ENCODE data around the gene MAGI2.

Gene MAGI2

DNA sequence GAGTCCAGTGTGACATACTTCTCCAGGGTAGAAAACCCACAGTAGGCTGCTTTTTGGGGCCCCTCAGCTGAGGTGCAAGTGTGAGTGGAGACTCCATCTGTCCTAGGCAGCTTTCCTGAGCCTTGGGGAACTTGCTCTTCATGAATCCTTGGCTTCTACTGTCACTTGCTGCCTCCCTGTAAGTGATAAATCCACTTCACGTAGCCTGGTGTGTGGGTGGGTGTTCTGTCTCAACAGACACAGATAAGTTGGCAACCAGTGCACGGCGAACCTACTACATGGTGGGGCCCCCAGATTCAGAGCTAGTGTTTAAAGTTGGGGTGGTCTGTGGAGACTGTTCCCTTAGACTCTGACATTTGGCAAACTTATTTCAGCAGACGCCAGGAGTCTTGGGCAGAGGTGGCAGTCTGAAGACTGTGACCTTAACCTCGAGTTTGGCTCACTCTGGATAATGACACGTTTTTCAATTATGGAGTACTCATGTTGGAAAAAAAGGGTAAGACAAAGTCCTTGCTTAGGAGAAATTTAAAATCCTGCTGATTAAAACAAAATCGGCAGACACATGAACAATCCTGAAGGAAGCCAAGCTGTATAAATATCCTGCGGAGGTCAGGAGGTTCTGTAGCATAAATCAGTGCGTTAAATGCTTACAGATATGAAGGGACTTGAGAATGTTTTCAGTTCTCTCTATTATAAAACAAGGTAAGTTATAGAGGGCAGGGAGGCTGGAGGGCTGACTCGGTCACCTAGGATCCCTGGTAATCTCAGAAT lies 1278.0 kb downstream of the MAGI2 start:
- no peak overlapping the region for H3K4ac ChIP-seq (ENCODE audit: low read length)
- H3K9ac ChIP-seq (ENCODE audit: low read depth, low read length, poor library complexity): no peak overlapping the region
- no peak overlapping the region for H3K27ac ChIP-seq (replicated peaks; ENCODE audit: low read length)
- H3K4me3 ChIP-seq (ENCODE audit: low read length in 2 of 2): no peak overlapping the region
- H3K4me1 ChIP-seq (ENCODE audit: control insufficient read depth in 2 of 2, insufficient read depth in 1 of 2, low read depth in 1 of 2, low read length in 2 of 2): peaks cover 12 to 13% of the 10 kb centered on the region in 2 donors
- H3K79me1 ChIP-seq (ENCODE audit: low read depth, low read length): no peaks in the 10 kb centered on the region
- H2BK12ac ChIP-seq (ENCODE audit: low read length): no peak overlapping the region
- no peaks in the 10 kb centered on the region for H3K27me3 ChIP-seq (ENCODE audit: control insufficient read depth in 3 of 3, insufficient read depth in 3 of 3, low read depth in 1 of 3, low read length in 3 of 3)
- H2AK5ac ChIP-seq (ENCODE audit: low read depth, low read length): no peak overlapping the region
- no peak overlapping the region for H2BK5ac ChIP-seq (ENCODE audit: low read length)
- no peak overlapping the region for H3K4me2 ChIP-seq (ENCODE audit: insufficient read depth, low read length, poor library complexity, severe bottlenecking)
- H2AFZ ChIP-seq (ENCODE audit: low read length): no peak overlapping the region
- no peak overlapping the region for H3K23ac ChIP-seq (ENCODE audit: low read depth, low read length, poor library complexity)
- DNase-seq (ENCODE audit: low spot score): no peak
- H2BK15ac ChIP-seq (ENCODE audit: low read length): no peak overlapping the region
- H4K8ac ChIP-seq (ENCODE audit: low read depth, low read length): no peak overlapping the region
- H3K14ac ChIP-seq (ENCODE audit: low read length): no peak overlapping the region
- no CpG with 5 or more reads among the region's 10 CpGs for WGBS, 2 donors (ENCODE audit: extremely low coverage in 2 of 2, insufficient read length in 2 of 2, insufficient replicate concordance in 1 of 2)
- H2BK120ac ChIP-seq (ENCODE audit: low read depth, low read length): no peak overlapping the region
- H3K36me3 ChIP-seq (replicated peaks in 1 of 2; ENCODE audit: control insufficient read depth in 2 of 2, insufficient read depth in 2 of 2, low read length in 2 of 2): no peaks in the 10 kb centered on the region
- H4K91ac ChIP-seq (ENCODE audit: low read depth, low read length, poor library complexity): no peak overlapping the region
- no peaks in the 10 kb centered on the region for H3K9me3 ChIP-seq (replicated peaks in 1 of 2; ENCODE audit: control insufficient read depth in 2 of 2, insufficient read depth in 1 of 2, low read depth in 1 of 2, low read length in 2 of 2)
- no peak overlapping the region for H3K18ac ChIP-seq (ENCODE audit: low read length)

DNA sequence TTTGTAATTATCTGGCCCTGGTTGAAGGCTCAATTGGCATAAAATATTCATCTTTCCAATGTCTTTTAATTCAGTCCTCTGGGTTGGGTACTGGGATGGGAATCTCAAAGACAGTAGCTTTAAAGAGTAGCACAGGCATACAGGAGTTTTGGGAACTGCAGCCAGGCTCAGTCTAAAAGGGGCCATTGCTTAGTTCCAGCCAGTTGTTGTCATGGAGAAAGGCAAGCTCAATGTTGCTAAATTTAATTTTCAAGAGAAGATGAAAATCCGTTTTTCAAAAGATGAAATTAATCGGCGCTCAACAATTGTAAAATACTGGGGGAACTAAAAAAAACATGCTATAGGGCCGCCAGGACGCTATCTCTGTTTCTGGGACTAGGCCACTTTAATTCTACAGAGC lies 1279.8 kb downstream of the MAGI2 start:
- no peak overlapping the region for H3K18ac ChIP-seq (ENCODE audit: low read length)
- no peak overlapping the region for H2BK120ac ChIP-seq (ENCODE audit: low read depth, low read length)
- no peaks in the 10 kb centered on the region for H3K36me3 ChIP-seq (replicated peaks in 1 of 2; ENCODE audit: control insufficient read depth in 2 of 2, insufficient read depth in 2 of 2, low read length in 2 of 2)
- peaks cover 11 to 13% of the 10 kb centered on the region in 2 donors for H3K4me1 ChIP-seq (ENCODE audit: control insufficient read depth in 2 of 2, insufficient read depth in 1 of 2, low read depth in 1 of 2, low read length in 2 of 2)
- H3K9me3 ChIP-seq (replicated peaks in 1 of 2; ENCODE audit: control insufficient read depth in 2 of 2, insufficient read depth in 1 of 2, low read depth in 1 of 2, low read length in 2 of 2): no peaks in the 10 kb centered on the region
- no peak overlapping the region for H4K91ac ChIP-seq (ENCODE audit: low read depth, low read length, poor library complexity)
- no CpG with 5 or more reads among the region's 5 CpGs for WGBS, 2 donors (ENCODE audit: extremely low coverage in 2 of 2, insufficient read length in 2 of 2, insufficient replicate concordance in 1 of 2)
- no peak overlapping the region for H4K8ac ChIP-seq (ENCODE audit: low read depth, low read length)
- H3K9ac ChIP-seq (ENCODE audit: low read depth, low read length, poor library complexity): no peak overlapping the region
- H3K79me1 ChIP-seq (ENCODE audit: low read depth, low read length): no peaks in the 10 kb centered on the region
- H2BK15ac ChIP-seq (ENCODE audit: low read length): no peak overlapping the region
- H2AK5ac ChIP-seq (ENCODE audit: low read depth, low read length): no peak overlapping the region
- H3K23ac ChIP-seq (ENCODE audit: low read depth, low read length, poor library complexity): no peak overlapping the region
- H3K4ac ChIP-seq (ENCODE audit: low read length): no peak overlapping the region
- no peak overlapping the region for H2BK5ac ChIP-seq (ENCODE audit: low read length)
- no peaks in the 10 kb centered on the region for H3K27me3 ChIP-seq (ENCODE audit: control insufficient read depth in 3 of 3, insufficient read depth in 3 of 3, low read depth in 1 of 3, low read length in 3 of 3)
- no peak overlapping the region for H3K4me2 ChIP-seq (ENCODE audit: insufficient read depth, low read length, poor library complexity, severe bottlenecking)
- H3K4me3 ChIP-seq (ENCODE audit: low read length in 2 of 2): no peak overlapping the region
- no peak overlapping the region for H3K14ac ChIP-seq (ENCODE audit: low read length)
- no peak overlapping the region for H2BK12ac ChIP-seq (ENCODE audit: low read length)
- DNase-seq (ENCODE audit: low spot score): no peak
- no peak overlapping the region for H2AFZ ChIP-seq (ENCODE audit: low read length)
- no peak overlapping the region for H3K27ac ChIP-seq (replicated peaks; ENCODE audit: low read length)

DNA sequence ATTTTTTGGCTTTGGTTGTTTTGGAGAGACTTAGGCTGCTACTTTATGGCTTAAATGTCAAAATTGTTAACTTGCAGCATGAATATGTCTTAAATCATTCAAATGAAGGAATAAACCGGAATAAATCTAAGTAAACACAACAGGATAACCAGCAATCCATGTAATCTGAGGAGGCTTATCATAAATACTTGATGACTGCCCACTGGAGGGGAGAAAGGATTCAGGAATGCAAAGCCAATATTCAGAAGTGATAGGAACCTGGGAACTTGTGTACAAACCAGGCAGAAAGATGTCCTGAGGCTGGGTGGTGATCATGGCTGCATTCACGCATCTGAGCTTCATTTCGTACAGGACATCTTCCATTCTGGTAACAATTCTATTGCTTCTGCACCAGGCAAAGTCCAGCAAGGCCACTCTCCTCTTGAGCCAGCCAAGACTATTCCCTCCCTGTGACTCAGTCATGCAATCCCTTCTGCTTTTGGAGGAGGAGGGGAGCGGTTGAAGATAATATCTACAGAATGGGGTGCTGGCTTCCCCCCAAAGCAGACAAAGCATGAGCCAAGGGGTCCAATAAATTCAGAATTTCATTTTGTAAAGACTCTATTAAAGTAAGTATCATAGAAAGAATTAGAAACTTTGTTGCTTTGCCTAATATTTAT lies 1280.4 kb downstream of the MAGI2 start:
- Histone ChIP-seq H2BK5ac (ENCODE audit: low read length) (no peak overlapping the region), H3K9me3 (replicated peaks in 1 of 2; ENCODE audit: control insufficient read depth in 2 of 2, insufficient read depth in 1 of 2, low read depth in 1 of 2, low read length in 2 of 2) (no peaks in the 10 kb centered on the region), H2BK120ac (ENCODE audit: low read depth, low read length) (no peak overlapping the region), H4K8ac (ENCODE audit: low read depth, low read length) (no peak overlapping the region), H3K27me3 (ENCODE audit: control insufficient read depth in 3 of 3, insufficient read depth in 3 of 3, low read depth in 1 of 3, low read length in 3 of 3) (no peaks in the 10 kb centered on the region), H4K91ac (ENCODE audit: low read depth, low read length, poor library complexity) (no peak overlapping the region), H2AK5ac (ENCODE audit: low read depth, low read length) (no peak overlapping the region), H3K4me2 (ENCODE audit: insufficient read depth, low read length, poor library complexity, severe bottlenecking) (no peak overlapping the region), H2BK15ac (ENCODE audit: low read length) (no peak overlapping the region), H3K14ac (ENCODE audit: low read length) (no peak overlapping the region), H3K79me1 (ENCODE audit: low read depth, low read length) (no peaks in the 10 kb centered on the region), H3K4me3 (ENCODE audit: low read length in 2 of 2) (no peak overlapping the region), H3K27ac (replicated peaks; ENCODE audit: low read length) (no peak overlapping the region), H3K23ac (ENCODE audit: low read depth, low read length, poor library complexity) (no peak overlapping the region), H3K36me3 (replicated peaks in 1 of 2; ENCODE audit: control insufficient read depth in 2 of 2, insufficient read depth in 2 of 2, low read length in 2 of 2) (no peaks in the 10 kb centered on the region), H3K18ac (ENCODE audit: low read length) (no peak overlapping the region), H2AFZ (ENCODE audit: low read length) (no peak overlapping the region), H3K9ac (ENCODE audit: low read depth, low read length, poor library complexity) (no peak overlapping the region), H2BK12ac (ENCODE audit: low read length) (no peak overlapping the region), H3K4ac (ENCODE audit: low read length) (no peak overlapping the region), H3K4me1 (ENCODE audit: control insufficient read depth in 2 of 2, insufficient read depth in 1 of 2, low read depth in 1 of 2, low read length in 2 of 2) (peaks cover 11 to 13% of the 10 kb centered on the region in 2 donors)
- DNase-seq (ENCODE audit: low spot score): no peak
- WGBS, 2 donors (ENCODE audit: extremely low coverage in 2 of 2, insufficient read length in 2 of 2, insufficient replicate concordance in 1 of 2): no CpG with 5 or more reads among the region's 4 CpGs

DNA sequence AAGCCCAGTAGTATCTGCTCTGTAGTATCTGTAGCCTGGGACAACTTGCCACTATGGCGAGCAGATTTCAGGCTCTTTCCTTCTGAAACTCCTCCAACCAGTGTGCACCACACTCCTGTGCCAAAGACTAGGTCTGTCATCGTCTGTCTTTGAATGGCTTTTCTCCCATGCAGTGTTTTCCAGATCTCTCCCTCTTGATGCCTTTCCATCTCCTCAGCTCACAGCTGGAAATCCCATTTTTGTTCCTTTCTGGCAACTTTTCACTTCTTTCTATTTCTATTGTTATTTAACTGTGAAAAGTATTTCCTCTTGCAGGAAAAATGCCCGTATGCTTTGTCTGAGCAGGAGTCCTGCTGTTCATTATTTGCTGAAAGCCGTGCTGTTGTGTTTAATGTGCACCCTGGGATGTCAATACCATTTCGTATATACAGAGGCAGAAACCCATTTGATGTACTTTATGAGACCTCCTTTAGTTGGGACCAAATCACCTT lies 1281.2 kb downstream of the MAGI2 start:
- Histone ChIP-seq H3K4ac (ENCODE audit: low read length) (no peak overlapping the region), H2BK120ac (ENCODE audit: low read depth, low read length) (no peak overlapping the region), H2AK5ac (ENCODE audit: low read depth, low read length) (no peak overlapping the region), H3K79me1 (ENCODE audit: low read depth, low read length) (no peaks in the 10 kb centered on the region), H2BK5ac (ENCODE audit: low read length) (no peak overlapping the region), H3K36me3 (replicated peaks in 1 of 2; ENCODE audit: control insufficient read depth in 2 of 2, insufficient read depth in 2 of 2, low read length in 2 of 2) (no peaks in the 10 kb centered on the region), H4K91ac (ENCODE audit: low read depth, low read length, poor library complexity) (no peak overlapping the region), H3K14ac (ENCODE audit: low read length) (no peak overlapping the region), H3K27ac (replicated peaks; ENCODE audit: low read length) (no peak overlapping the region), H3K4me2 (ENCODE audit: insufficient read depth, low read length, poor library complexity, severe bottlenecking) (no peak overlapping the region), H2BK15ac (ENCODE audit: low read length) (no peak overlapping the region), H3K18ac (ENCODE audit: low read length) (no peak overlapping the region), H4K8ac (ENCODE audit: low read depth, low read length) (no peak overlapping the region), H2BK12ac (ENCODE audit: low read length) (no peak overlapping the region), H3K23ac (ENCODE audit: low read depth, low read length, poor library complexity) (no peak overlapping the region), H3K4me3 (ENCODE audit: low read length in 2 of 2) (no peak overlapping the region), H3K27me3 (ENCODE audit: control insufficient read depth in 3 of 3, insufficient read depth in 3 of 3, low read depth in 1 of 3, low read length in 3 of 3) (no peaks in the 10 kb centered on the region), H3K4me1 (ENCODE audit: control insufficient read depth in 2 of 2, insufficient read depth in 1 of 2, low read depth in 1 of 2, low read length in 2 of 2) (peaks cover 11 to 13% of the 10 kb centered on the region in 2 donors), H2AFZ (ENCODE audit: low read length) (peak overlapping the region; percentile 61), H3K9me3 (replicated peaks in 1 of 2; ENCODE audit: control insufficient read depth in 2 of 2, insufficient read depth in 1 of 2, low read depth in 1 of 2, low read length in 2 of 2) (no peaks in the 10 kb centered on the region), H3K9ac (ENCODE audit: low read depth, low read length, poor library complexity) (no peak overlapping the region)
- DNase-seq (ENCODE audit: low spot score): no peak
- no CpG with 5 or more reads among the region's 5 CpGs for WGBS, 2 donors (ENCODE audit: extremely low coverage in 2 of 2, insufficient read length in 2 of 2, insufficient replicate concordance in 1 of 2)

Data from neuronal stem cell (in vitro differentiated cells).